BE2C (cell line): ENCODE measurements around the gene LRP1.

ENCODE experiments used
- DNase-seq: peaks from one replicate; pipeline ENCODE4 v3.0.0-alpha.2; 2020
- H3K27me3 ChIP-seq: fragments of 250-450 bp; sonication (Bioruptor Pico); 2 replicates; pipeline ENCODE4 v1.5.1; 2020; ENCODE audit warnings: mild to moderate bottlenecking
- H3K36me3 ChIP-seq: fragments of 250-450 bp; sonication (Bioruptor Pico); 2 replicates; pipeline ENCODE4 v1.5.1; 2020; ENCODE audit warnings: mild to moderate bottlenecking
- H3K4me1 ChIP-seq: fragments of 250-450 bp; sonication (Bioruptor Pico); 2 replicates; pipeline ENCODE4 v1.5.1; 2020
- H3K4me3 ChIP-seq: 2 replicates; pipeline ENCODE4 v1.5.1; 2011; ENCODE audit warnings: low read depth, low read length
- H3K9me3 ChIP-seq: fragments of 250-450 bp; sonication (Bioruptor Pico); 2 replicates; pipeline ENCODE4 v1.5.1; 2020
- CTCF ChIP-seq: IDR thresholded peaks from 2 replicates; pipeline ENCODE4 v1.5.1; 2012; ENCODE audit warnings: mild to moderate bottlenecking, low read depth, low read length

The LRP1 gene

GRCh38 chr12:57149245-57149900 is 21.1 kb downstream of the LRP1 start:
- Histone ChIP-seq H3K9me3 (no peaks in the 10 kb centered on the region; the same call in 1 of the 2 replicates), H3K36me3 (no peaks in the 10 kb centered on the region), H3K4me3 (no peak overlapping the region), H3K27me3 (no peaks in the 10 kb centered on the region), H3K4me1 (peaks cover 17% of the 10 kb centered on the region)
- no peak for TF ChIP-seq CTCF
- no peak for DNase-seq

- H3K4me1 ChIP-seq: peaks cover 22% of the 10 kb centered on the region
Measured at GRCh38 chr12:57150400-57151000, 22.2 kb downstream of the LRP1 start.

GRCh38 chr12:57151741-57152630 is 23.7 kb downstream of the LRP1 start:
- no peak for TF ChIP-seq CTCF
- no peaks in the 10 kb centered on the region for H3K36me3 ChIP-seq
- H3K27me3 ChIP-seq: no peaks in the 10 kb centered on the region
- no peak for DNase-seq
- H3K4me1 ChIP-seq: peaks cover 22% of the 10 kb centered on the region
- no peak overlapping the region for H3K4me3 ChIP-seq
- H3K9me3 ChIP-seq: no peaks in the 10 kb centered on the region; the same call in none of the 2 replicates

More at GRCh38 chr12:57150400-57151000, 22.2 kb downstream of the LRP1 start:
- Histone ChIP-seq H3K4me3 (no peak overlapping the region), H3K36me3 (no peaks in the 10 kb centered on the region), H3K27me3 (no peaks in the 10 kb centered on the region), H3K9me3 (no peaks in the 10 kb centered on the region; the same call in 1 of the 2 replicates)
- DNase-seq: no peak
- no peak for TF ChIP-seq CTCF

GRCh38 chr12:57152639-57153038 is 24.4 kb downstream of the LRP1 start:
- H3K4me1 ChIP-seq: peaks cover 19% of the 10 kb centered on the region
- no peaks in the 10 kb centered on the region for H3K36me3 ChIP-seq
- H3K9me3 ChIP-seq: no peaks in the 10 kb centered on the region; the same call in none of the 2 replicates
- no peak overlapping the region for H3K4me3 ChIP-seq
- H3K27me3 ChIP-seq: no peaks in the 10 kb centered on the region
- no peak for DNase-seq
- TF ChIP-seq CTCF: no peak

GRCh38 chr12:57153415-57153997 is 25.2 kb downstream of the LRP1 start:
- H3K9me3 ChIP-seq: no peaks in the 10 kb centered on the region; the same call in none of the 2 replicates
- TF ChIP-seq CTCF: no peak
- no peaks in the 10 kb centered on the region for H3K36me3 ChIP-seq
- no peak for DNase-seq
- H3K4me3 ChIP-seq: no peak overlapping the region
- H3K27me3 ChIP-seq: no peaks in the 10 kb centered on the region
- peaks cover 24% of the 10 kb centered on the region for H3K4me1 ChIP-seq
